HG03097 (cell line): Measurements from ENCODE around the gene RRH.
A peak's percentile ranks its signal among the peaks of the same experiment; 100 is the strongest.
"Not testable (repeated sequence)": the region's sequence is repeated elsewhere in the genome, so short reads cannot be mapped to it uniquely, and the experiment has no call there.

Source experiments
- ATAC-seq: cut with Tn5 transposase; IDR thresholded peaks from one replicate; pipeline ENCODE4 v1.9.1; 2021; ENCODE audit not compliant: unreplicated experiment, low FRiP score

The RRH gene

GRCh38 chr4:109827672-109828071, at the start of gene RRH:
TSS of gene RRH (plus strand) at chr4:109827972. CDS start at chr4:109828028, 56 bp downstream.
- ATAC-seq = no peak

- not testable (repeated sequence) for ATAC-seq
Measured at GRCh38 chr4:109782092-109782491, 45.7 kb upstream of the RRH start.

- no peak for ATAC-seq
Measured at GRCh38 chr4:109786846-109787245, 40.9 kb upstream of the RRH start.

GRCh38 chr4:109787807-109788206, 40.0 kb upstream of the RRH start:
- ATAC-seq = no peak

- ATAC-seq = no peak
Measured at GRCh38 chr4:109795059-109795458, 32.7 kb upstream of the RRH start.

- ATAC-seq = no peak
Measured at GRCh38 chr4:109798866-109799265, 28.9 kb upstream of the RRH start.

- no peak for ATAC-seq
Measured at GRCh38 chr4:109801099-109801789, 26.5 kb upstream of the RRH start.

- no peak for ATAC-seq
Measured at GRCh38 chr4:109801895-109802319, 25.9 kb upstream of the RRH start, which contains the start of gene CFI. TSS of gene CFI (minus strand) at chr4:109801999. CDS start at chr4:109801971, 28 bp downstream.

- ATAC-seq = peak; percentile 61
Measured at GRCh38 chr4:109803924-109804571, 23.7 kb upstream of the RRH start.

- no peak for ATAC-seq
Measured at GRCh38 chr4:109809655-109810054, 18.1 kb upstream of the RRH start.

GRCh38 chr4:109810552-109811387, 17.0 kb upstream of the RRH start:
- ATAC-seq = no peak

GRCh38 chr4:109811707-109812106, 16.1 kb upstream of the RRH start:
- ATAC-seq = no peak

- peak; percentile 99 for ATAC-seq
Measured at GRCh38 chr4:109815151-109816081, 12.4 kb upstream of the RRH start, which contains the start of gene GAR1. TSS of gene GAR1 (plus strand) at chr4:109815762. CDS start at chr4:109816165, 403 bp downstream.

GRCh38 chr4:109816082-109816442, 11.7 kb upstream of the RRH start:
- ATAC-seq = no peak

GRCh38 chr4:109816894-109817293, 10.9 kb upstream of the RRH start:
- ATAC-seq = no peak

GRCh38 chr4:109818268-109818667, 9.5 kb upstream of the RRH start:
- no peak for ATAC-seq

GRCh38 chr4:109820563-109820962, 7.2 kb upstream of the RRH start:
- no peak for ATAC-seq

GRCh38 chr4:109821185-109821584, 6.6 kb upstream of the RRH start:
- no peak for ATAC-seq

GRCh38 chr4:109826719-109827118, 1.1 kb upstream of the RRH start:
- no peak for ATAC-seq

GRCh38 chr4:109833756-109834155, 6.0 kb downstream of the RRH start:
- ATAC-seq = no peak
